IPS-18a (cell line): ENCODE data around the gene LAMTOR2.
"Not testable (repeated sequence)": the region's sequence is repeated elsewhere in the genome, so short reads cannot be mapped to it uniquely, and the experiment has no call there.

Experiments used
- H3K27ac ChIP-seq: one replicate; pipeline ENCODE4 v1.5.1; 2013; ENCODE audit warnings: low read length
- H3K27me3 ChIP-seq: one replicate; pipeline ENCODE4 v1.6.1; 2013; ENCODE audit warnings: mild to moderate bottlenecking, low read length; ENCODE audit not compliant: control insufficient read depth, insufficient read depth
- H3K36me3 ChIP-seq: one replicate; pipeline ENCODE4 v1.6.1; 2013; ENCODE audit warnings: low read depth, low read length; ENCODE audit not compliant: control insufficient read depth
- H3K4me1 ChIP-seq: one replicate; pipeline ENCODE4 v1.6.1; 2013; ENCODE audit warnings: low read depth, low read length; ENCODE audit not compliant: control insufficient read depth
- H3K4me3 ChIP-seq: one replicate; pipeline ENCODE4 v1.5.1; 2013; ENCODE audit warnings: low read length
- H3K9ac ChIP-seq: one replicate; pipeline ENCODE4 v1.6.1; 2013; ENCODE audit warnings: mild to moderate bottlenecking, low read length, moderate library complexity
- H3K9me3 ChIP-seq: one replicate; pipeline ENCODE4 v1.6.1; 2013; ENCODE audit warnings: low read depth, low read length; ENCODE audit not compliant: control insufficient read depth

Gene LAMTOR2

GRCh38 chr1:156024801-156025200 is 29.8 kb upstream of the LAMTOR2 start:
- Histone ChIP-seq H3K9ac (no peak overlapping the region), H3K4me1 (peaks cover 3% of the 10 kb centered on the region), H3K36me3 (no peaks in the 10 kb centered on the region), H3K9me3 (no peaks in the 10 kb centered on the region), H3K27ac (no peak overlapping the region), H3K27me3 (peaks cover 5% of the 10 kb centered on the region), H3K4me3 (no peak overlapping the region)

DNA sequence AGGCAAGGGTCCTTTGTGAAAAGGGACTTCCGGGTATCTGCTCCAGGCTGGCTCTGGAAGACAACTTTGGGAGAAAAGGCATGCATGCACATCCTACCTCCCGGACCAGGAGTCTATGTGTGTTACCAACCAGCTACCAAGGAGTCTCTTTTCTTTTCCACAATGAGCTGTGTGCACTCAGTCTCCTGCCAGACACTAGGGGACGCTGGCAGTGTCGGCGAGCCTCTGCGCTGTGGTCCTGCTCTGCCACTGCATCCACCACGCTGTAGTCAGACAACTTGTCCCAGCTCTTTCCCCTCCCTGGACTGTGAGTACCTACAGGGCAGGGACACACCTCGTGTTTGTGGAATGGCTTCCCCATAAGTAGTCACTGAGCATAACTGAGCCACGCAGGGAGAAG is 28.7 kb upstream of the LAMTOR2 start:
- no peaks in the 10 kb centered on the region for H3K36me3 ChIP-seq
- no peak overlapping the region for H3K27ac ChIP-seq
- no peaks in the 10 kb centered on the region for H3K4me1 ChIP-seq
- peaks cover 5% of the 10 kb centered on the region for H3K27me3 ChIP-seq
- no peaks in the 10 kb centered on the region for H3K9me3 ChIP-seq
- H3K9ac ChIP-seq = no peak overlapping the region
- H3K4me3 ChIP-seq = no peak overlapping the region

GRCh38 chr1:156026588-156026987 is 28.0 kb upstream of the LAMTOR2 start:
- Histone ChIP-seq H3K27me3 (peaks cover 5% of the 10 kb centered on the region), H3K4me3 (no peak overlapping the region), H3K27ac (no peak overlapping the region), H3K9me3 (no peaks in the 10 kb centered on the region), H3K9ac (no peak overlapping the region), H3K4me1 (no peaks in the 10 kb centered on the region), H3K36me3 (no peaks in the 10 kb centered on the region)

GRCh38 chr1:156033011-156033410 is 21.6 kb upstream of the LAMTOR2 start:
- no peaks in the 10 kb centered on the region for H3K9me3 ChIP-seq
- no peak overlapping the region for H3K27ac ChIP-seq
- peaks cover 4% of the 10 kb centered on the region for H3K36me3 ChIP-seq
- H3K9ac ChIP-seq = no peak overlapping the region
- H3K27me3 ChIP-seq = no peaks in the 10 kb centered on the region
- H3K4me1 ChIP-seq = no peaks in the 10 kb centered on the region
- H3K4me3 ChIP-seq = no peak overlapping the region

DNA sequence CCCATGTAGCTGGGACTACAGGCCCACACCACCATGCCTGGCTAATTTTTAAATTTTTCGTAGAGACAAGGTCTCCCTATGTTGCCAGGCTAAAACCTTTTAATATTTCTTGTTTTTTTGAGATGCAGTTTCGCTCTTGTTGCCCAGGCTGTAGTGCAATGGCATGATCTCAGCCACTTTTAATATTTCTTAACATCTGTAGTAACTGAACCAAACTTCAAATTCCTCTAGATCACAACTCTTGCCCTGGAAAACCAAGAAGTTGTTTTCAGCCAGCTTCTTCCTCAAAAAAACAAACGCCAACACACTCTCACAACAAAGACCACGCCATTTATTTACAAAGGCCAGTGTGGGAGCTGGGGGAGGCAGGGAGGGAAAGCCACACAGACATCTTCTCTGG is 19.6 kb upstream of the LAMTOR2 start:
- H3K36me3 ChIP-seq, H3K9ac ChIP-seq, H3K9me3 ChIP-seq, H3K4me3 ChIP-seq, H3K27ac ChIP-seq, H3K4me1 ChIP-seq, H3K27me3 ChIP-seq: not testable (repeated sequence)

DNA sequence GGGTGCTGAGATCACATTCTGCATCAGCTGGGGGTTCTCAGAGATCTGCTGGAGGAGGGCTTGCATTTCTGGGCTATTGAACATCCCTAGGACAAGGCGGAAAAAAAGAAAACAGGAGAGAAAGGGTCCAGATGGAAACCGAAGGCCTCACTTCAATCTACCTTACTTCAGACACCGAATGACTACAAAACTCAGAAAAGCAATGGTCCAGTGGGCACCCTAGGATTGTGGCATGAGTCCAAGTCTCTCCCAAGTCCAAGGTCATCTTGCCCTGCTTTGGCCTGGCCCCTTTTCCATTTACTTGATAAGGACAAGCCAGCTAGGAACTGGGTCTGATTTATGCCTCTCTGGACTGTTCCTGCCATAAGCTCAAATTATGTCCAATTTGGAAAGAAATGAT is 11.8 kb upstream of the LAMTOR2 start:
- H3K36me3 ChIP-seq = peaks cover 27% of the 10 kb centered on the region
- H3K27ac ChIP-seq = no peak overlapping the region
- H3K4me1 ChIP-seq = no peaks in the 10 kb centered on the region
- no peaks in the 10 kb centered on the region for H3K27me3 ChIP-seq
- H3K9ac ChIP-seq = no peak overlapping the region
- no peak overlapping the region for H3K4me3 ChIP-seq
- H3K9me3 ChIP-seq = no peaks in the 10 kb centered on the region

- no peak overlapping the region for H3K27ac ChIP-seq
- H3K36me3 ChIP-seq = peaks cover 47% of the 10 kb centered on the region
- no peak overlapping the region for H3K9ac ChIP-seq
- no peaks in the 10 kb centered on the region for H3K4me1 ChIP-seq
- no peaks in the 10 kb centered on the region for H3K27me3 ChIP-seq
- no peak overlapping the region for H3K4me3 ChIP-seq
- no peaks in the 10 kb centered on the region for H3K9me3 ChIP-seq
Measured at GRCh38 chr1:156045076-156045475, 9.5 kb upstream of the LAMTOR2 start.

- Histone ChIP-seq H3K36me3 (peaks cover 27% of the 10 kb centered on the region), H3K27ac (no peak overlapping the region), H3K9ac (no peak overlapping the region), H3K27me3 (no peaks in the 10 kb centered on the region), H3K9me3 (no peaks in the 10 kb centered on the region), H3K4me1 (no peaks in the 10 kb centered on the region), H3K4me3 (no peak overlapping the region)
Measured at GRCh38 chr1:156048663-156049258, 5.8 kb upstream of the LAMTOR2 start.

DNA sequence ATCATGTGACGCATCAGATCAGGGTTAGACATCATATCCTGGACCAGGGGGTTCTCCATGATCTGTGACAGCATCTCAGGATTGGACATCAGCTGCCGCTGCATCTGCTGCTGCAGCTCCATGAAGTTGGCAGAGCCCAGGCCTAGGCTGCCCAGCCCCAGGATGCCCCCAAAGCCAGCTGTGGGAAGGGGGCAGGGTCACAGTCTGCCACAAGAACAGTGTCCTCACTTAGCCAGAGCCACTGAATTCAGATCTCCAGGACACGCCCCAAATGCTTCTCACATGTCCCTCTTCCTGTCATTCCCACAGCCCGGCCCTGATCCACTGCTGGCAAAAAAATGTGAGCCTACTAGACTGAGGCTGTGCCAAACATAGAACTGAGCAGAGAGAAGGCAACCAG is 4.2 kb upstream of the LAMTOR2 start:
- Histone ChIP-seq H3K4me1 (peaks cover 1% of the 10 kb centered on the region), H3K36me3 (peaks cover 23% of the 10 kb centered on the region), H3K27me3 (no peaks in the 10 kb centered on the region), H3K27ac (no peak overlapping the region), H3K4me3 (no peak overlapping the region), H3K9ac (no peak overlapping the region), H3K9me3 (no peaks in the 10 kb centered on the region)

DNA sequence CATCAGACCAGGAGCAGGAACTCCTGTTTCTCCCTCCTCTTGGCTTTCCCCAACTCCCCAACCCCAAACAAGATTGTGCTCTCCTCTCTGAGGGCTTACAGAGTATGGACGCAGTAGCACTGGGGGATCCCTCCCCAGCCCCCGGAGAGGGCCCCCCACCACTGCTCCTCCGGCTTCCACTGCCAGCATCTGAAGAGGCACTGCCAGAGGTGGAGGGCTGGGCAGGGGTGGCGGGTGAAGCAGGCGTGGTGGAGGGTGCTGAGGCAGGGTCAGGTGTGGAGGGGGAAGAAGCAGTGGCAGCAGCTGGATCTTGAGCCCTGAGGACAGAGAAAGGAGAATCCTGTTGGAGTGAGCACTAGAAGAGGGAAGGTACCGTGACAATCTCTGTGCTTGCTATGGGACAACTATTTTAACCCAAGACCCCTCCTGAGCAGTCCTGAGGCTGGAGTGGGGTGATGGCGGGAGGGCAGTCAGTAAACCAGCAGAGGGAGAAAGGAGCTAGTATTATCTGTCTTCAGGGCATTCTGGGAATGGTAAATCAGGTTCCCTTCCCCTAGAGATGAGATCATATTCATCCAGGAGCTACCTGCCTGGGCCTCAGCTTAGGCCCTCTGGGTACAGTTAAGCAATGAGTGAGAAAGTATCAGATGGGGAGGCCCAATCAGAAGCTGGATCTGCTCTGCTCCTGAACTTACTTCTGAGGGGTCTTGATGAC is 3.4 kb upstream of the LAMTOR2 start:
- H3K27ac ChIP-seq = no peak overlapping the region
- H3K4me1 ChIP-seq = peaks cover 6% of the 10 kb centered on the region
- H3K9me3 ChIP-seq = no peaks in the 10 kb centered on the region
- H3K4me3 ChIP-seq = no peak overlapping the region
- peaks cover 26% of the 10 kb centered on the region for H3K36me3 ChIP-seq
- no peaks in the 10 kb centered on the region for H3K27me3 ChIP-seq
- no peak overlapping the region for H3K9ac ChIP-seq

DNA sequence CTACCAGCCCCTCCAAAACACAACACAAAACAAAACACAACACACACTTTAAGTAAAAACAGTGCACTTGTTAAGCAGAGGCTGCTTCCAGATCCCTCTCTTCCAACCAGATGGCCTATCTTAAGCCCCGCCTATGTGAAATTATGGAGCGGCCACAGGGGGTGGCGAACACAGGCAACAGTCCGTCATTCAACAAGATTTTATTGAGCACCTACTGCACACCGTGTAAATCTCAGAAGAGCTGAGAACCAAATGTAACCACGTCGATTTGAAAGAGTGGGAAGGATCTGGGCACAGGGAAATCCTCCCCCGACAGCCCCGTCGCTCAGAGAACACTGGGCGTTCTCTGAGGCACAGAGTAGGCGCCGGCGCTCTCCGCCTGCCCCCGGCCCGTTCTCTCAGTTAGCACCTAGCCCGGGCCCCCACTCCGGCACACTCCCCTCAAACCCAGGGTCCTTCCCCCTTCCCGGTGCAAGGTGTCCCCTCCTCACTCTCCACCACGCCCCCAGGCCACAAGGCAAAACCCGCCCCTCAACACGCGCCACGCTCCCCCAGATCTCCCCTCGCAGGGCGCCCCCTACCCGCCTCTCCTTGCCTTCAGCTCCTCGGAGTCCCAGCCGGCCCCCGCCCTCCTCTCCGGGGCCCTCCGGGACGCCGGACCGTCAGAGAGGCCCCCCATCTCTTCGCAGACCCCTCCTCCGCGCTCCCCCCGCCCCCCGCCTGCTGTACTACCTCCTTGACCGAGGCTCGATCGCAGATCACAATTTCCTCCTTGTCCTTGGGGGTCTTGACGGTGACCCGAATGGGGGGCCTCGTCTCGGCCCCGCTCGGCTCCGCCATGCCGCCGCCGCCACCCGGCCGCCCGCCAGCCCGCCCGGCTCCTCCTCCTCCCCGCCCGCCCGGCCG is 1.5 kb upstream of the LAMTOR2 start:
- H3K4me3 ChIP-seq = peak overlapping the region; percentile 76
- peaks cover 24% of the 10 kb centered on the region for H3K36me3 ChIP-seq
- no peak overlapping the region for H3K27ac ChIP-seq
- peaks cover 6% of the 10 kb centered on the region for H3K4me1 ChIP-seq
- no peaks in the 10 kb centered on the region for H3K9me3 ChIP-seq
- no peaks in the 10 kb centered on the region for H3K27me3 ChIP-seq
- peak overlapping the region; percentile 39 for H3K9ac ChIP-seq
